Activated CD4-positive, alpha-beta T cell treated with anti-CD3 and anti-CD28 coated beads, Interleukin-2, amount 50 U/mL, for 1 hour (primary cell): ENCODE data around the gene P2RY2.
"Not testable (repeated sequence)": the region's sequence is repeated elsewhere in the genome, so short reads cannot be mapped to it uniquely, and the experiment has no call there.

Source experiments
- DNase-seq: peaks from one replicate; pipeline ENCODE4 v3.0.0-alpha.2; 2020

P2RY2 gene

GRCh38 chr11:73270016-73270854, 52.2 kb downstream of the P2RY2 start:
- no peak for DNase-seq

DNA sequence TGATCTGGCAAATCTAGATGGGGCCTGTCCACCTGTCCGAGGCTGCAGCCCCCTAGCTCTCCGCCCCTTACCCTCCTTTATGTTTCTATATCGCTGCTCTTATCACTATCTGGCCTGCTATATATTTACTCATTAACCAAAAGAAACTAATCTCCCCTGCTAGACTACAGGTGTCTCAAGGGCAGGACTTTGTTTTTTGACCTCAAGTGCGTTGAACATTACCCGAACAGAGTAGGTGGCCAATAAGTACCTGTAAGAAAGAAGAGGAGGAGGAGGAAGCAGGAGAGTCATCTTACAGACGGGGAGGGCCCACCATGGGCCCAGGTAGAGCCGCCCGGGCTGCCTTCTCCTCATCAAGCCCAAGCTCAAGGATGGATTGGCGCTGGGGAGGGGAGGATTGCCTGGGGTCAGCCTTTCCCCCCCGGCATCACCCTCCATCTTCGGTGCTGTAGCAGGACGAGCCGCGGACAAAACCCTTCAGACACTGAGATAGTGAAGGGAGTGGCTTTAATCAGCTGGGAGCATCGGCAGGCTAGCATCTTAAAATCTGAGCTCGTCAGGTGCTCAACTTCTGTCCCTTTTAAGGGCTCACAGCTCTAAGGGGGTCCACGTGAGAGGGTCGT, 52.9 kb downstream of the P2RY2 start:
- no peak for DNase-seq

- DNase-seq: not testable (repeated sequence)
These were observed 53.4 kb downstream of the P2RY2 start for GRCh38 chr11:73271478-73271865.

- DNase-seq: no peak
These were observed 54.0 kb downstream of the P2RY2 start, which contains the start of gene P2RY6 for GRCh38 chr11:73271936-73272679. P2RY6 (plus strand) TSS chr11:73272338; CDS start chr11:73296519, 24,181 bp downstream.

DNA sequence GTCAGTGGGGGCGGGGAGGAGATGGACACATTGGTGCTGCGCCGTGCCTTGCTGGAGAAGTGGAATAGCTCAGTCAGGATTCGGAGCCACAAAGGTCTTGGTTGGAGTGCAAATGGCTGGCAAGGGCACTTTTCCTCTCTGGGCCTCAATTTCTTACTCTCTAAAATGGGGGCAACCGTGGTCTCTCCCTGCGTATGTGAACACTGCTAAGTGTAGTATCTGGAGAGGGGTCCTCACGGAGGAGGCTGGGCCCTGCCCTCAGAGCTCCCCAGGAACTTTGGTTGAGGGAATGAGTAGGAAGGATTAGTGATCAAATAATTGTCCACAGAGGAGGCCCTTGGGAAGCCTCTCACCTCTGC, 54.6 kb downstream of the P2RY2 start:
- no peak for DNase-seq

DNA sequence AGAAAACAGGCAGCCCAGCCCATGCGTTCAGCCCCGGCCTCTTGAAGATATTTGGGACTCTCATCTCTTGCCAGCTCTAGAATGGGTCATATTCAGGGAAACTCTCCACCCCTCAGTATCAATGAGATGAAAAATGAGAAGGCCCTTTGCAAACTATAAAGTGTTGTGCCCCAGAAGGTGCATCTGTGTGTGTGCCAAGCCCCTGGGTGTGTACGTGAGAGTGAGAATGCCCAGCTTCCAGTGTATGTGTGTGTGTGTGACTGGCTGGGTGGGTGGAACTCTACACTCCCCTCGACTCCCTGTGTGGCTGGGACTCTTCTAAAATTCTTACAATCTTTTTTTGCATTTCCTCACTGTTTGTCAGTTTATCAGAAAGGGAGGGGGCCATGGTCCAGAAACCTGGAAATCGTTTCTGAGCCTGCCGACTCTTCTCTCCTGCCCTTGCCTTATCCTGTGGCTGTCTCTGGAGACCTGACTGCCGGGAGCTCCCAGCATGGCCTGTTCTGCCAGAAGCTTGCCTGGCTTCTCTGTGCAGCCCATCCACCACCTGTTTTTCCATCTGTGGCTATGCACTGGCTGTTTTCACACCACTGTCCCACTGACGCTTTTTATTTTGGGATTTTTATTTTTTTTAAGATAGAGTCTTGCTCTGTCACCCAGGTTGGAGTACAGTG, 55.3 kb downstream of the P2RY2 start:
- no peak for DNase-seq

GRCh38 chr11:73274191-73274590, 56.1 kb downstream of the P2RY2 start:
- not testable (repeated sequence) for DNase-seq

DNA sequence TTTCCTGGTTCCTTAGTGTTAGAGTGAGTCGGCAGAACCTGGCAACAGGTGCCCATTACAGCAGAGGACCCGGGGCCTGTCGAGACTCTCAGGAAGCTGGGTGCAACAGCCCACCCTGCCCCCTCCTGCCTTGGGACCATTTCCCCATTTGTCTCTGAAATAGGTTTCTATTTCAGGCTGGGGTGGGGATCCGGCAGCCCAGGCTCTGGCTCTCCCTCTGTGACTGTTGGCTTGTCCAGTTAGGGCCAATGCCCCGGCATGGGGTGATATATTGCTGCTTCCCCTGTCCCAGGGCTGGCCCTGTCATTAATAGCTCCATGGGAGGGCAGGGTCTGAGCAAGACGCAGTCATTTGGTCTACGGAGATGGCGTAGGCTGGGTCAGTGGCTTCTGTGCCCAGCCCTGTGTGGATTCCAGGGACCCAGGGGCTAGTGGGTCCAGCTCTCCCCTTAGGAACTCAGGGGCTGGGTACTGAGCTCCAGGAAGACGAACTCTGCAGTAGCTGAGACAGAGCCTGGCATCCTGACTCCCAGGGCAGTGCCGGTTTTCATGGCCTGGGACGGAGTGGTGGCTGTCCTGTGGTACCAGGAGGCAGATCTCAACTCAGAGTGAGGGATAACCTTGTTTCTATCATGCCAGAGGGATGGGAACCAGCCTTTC, 56.8 kb downstream of the P2RY2 start:
- no peak for DNase-seq

- DNase-seq: no peak
These were observed 57.3 kb downstream of the P2RY2 start for GRCh38 chr11:73275381-73275750.

GRCh38 chr11:73277467-73277866, 59.4 kb downstream of the P2RY2 start:
- no peak for DNase-seq

GRCh38 chr11:73280626-73281025, 62.5 kb downstream of the P2RY2 start:
- no peak for DNase-seq

- no peak for DNase-seq
These were observed 63.2 kb downstream of the P2RY2 start for GRCh38 chr11:73281201-73281741.

DNA sequence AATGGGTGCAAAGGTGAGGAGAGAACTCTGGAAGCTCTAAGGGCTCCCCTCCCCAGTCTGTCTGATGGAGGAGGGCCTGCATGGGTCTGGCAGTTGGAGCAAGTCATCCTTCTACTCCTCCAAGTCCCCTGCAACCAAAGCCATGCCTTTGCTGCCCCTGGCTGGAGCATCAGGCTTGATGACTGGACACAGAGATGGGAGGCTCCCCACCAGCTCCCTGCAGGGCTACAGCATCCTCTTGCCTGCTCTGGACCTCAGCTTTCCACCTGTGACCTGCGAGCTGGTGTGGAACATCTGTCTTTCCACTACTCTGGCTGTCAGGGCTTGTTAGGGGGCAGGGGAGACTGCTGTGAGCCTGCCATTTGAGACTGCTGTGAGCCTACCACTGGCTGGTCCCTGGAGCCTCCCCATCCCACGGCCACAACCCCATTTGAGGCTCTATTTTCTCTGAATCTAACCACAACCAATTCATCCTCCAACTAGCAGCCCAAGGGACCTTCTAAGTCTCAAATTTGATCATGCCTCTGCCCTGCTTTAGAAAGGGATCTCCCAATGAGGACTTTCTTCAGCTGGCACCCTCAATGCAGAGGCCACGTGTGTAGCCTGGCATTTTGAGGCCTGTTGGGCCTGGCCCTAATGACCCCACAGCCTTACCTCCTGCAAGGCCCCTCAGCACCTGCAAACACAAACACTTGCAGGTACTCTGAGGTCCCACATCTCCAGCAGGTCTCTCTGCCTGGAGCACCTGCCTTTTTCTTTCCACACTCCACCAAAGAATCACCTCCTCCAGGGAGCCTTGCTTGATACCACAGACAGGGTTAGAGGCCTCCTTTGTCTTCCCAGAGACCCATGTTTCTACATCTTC, 63.9 kb downstream of the P2RY2 start:
- no peak for DNase-seq

DNA sequence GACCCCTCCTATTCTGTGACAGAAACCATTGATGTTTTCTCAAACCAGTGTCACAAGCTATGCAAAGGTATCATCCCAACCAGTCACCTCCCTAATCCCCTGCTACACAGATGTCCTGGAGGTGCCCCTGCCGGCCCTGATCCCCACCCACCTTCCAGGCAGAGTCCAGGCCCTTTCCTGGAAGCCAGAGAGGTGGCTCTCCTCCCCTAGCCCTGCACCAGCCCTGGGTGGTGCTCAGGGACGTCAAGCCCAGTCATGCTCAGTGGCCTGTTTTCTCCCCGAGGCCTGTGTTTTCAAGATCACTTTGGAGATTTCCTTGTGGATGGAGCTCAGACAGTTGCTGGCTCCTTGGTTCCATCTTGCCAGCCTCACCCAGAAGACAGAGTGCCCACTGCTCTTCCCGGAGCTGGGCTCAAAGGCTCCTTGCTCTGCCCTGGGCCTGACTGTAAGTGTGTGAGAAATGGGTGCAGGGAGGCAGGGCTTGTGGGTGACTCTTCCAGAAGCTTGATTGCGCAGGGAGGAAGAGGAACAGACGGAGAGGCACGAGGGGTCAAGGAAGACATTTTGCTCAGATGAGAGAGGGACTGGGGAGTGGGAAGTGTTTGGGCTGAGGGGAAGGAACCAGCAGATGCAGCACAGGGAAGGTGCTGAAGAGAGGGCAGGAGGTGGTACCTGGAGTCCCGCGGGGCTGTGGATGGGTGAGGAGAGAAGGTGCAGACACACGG, 65.4 kb downstream of the P2RY2 start:
- DNase-seq: no peak

DNA sequence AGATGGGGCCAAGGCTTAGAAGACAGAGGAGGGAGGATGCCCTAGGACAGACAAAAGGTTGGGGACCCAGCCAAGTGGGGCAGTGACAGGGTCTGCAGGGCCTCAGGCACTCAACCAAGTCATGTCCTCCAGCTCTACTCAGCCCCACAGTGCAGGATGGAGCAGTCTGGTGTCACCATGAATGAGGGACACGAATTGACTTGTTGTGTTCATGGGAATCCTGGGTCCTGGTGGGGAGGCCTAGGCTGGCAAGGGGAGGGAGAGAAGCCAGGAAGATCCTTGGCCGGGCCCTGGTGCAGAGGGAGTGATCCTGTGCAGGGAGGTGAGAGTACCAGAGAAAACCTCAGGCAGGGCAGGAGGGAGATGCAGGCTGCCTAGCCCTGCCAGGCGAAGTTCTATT, 66.0 kb downstream of the P2RY2 start:
- DNase-seq: no peak

GRCh38 chr11:73285721-73286120, 67.6 kb downstream of the P2RY2 start:
- no peak for DNase-seq
